Mammary epithelial cell (primary cell): Measurements from ENCODE around the gene CYP20A1.

Experiments
- EZH2 ChIP-seq: IDR thresholded peaks from 2 replicates; pipeline ENCODE4 v1.6.1; 2012; ENCODE audit warnings: low read length, inconsistent platforms, borderline replicate concordance
- TF ChIP-seq, protein P1 (sequence below), 2 donors: IDR thresholded peaks in 1 of 2; conservative IDR thresholded peaks in 1 of 2; 2 replicates each; pipeline ENCODE4 v1.5.1; 2011 to 2012; ENCODE audit warnings: inconsistent platforms in 2 of 2, low read length in 2 of 2, mild to moderate bottlenecking in 2 of 2, control low read depth in 1 of 2, low read depth in 1 of 2; ENCODE audit not compliant: insufficient read depth in 1 of 2; ENCODE audit errors: extremely low read depth in 1 of 2

GRCh38 chr2:203328760-203329540 is 90.1 kb downstream of the CYP20A1 start:
- TF ChIP-seq, protein P1, sequence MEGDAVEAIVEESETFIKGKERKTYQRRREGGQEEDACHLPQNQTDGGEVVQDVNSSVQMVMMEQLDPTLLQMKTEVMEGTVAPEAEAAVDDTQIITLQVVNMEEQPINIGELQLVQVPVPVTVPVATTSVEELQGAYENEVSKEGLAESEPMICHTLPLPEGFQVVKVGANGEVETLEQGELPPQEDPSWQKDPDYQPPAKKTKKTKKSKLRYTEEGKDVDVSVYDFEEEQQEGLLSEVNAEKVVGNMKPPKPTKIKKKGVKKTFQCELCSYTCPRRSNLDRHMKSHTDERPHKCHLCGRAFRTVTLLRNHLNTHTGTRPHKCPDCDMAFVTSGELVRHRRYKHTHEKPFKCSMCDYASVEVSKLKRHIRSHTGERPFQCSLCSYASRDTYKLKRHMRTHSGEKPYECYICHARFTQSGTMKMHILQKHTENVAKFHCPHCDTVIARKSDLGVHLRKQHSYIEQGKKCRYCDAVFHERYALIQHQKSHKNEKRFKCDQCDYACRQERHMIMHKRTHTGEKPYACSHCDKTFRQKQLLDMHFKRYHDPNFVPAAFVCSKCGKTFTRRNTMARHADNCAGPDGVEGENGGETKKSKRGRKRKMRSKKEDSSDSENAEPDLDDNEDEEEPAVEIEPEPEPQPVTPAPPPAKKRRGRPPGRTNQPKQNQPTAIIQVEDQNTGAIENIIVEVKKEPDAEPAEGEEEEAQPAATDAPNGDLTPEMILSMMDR (conservative IDR thresholded peaks at IDR 0.05 in 1 of 2, IDR thresholded peaks at IDR 0.05 in 1 of 2; ENCODE audit: extremely low read depth in 1 of 2, insufficient read depth in 1 of 2, low read depth in 1 of 2, low read length in 2 of 2): no peak
- TF ChIP-seq EZH2: no peak
